GM12878 (cell line): ENCODE results near the gene SMARCC2. TPM values are rescaled to one million over a fixed set of nuclear protein-coding genes. Genes with fewer than 3 reads are reported as not detected.

Experiments used
- ATAC-seq: fragments of 200-7000 bp; cut with Tn5 transposase; 3 replicates; pipeline ENCODE4 v1.9.1; 2020; ENCODE audit warnings: mild to moderate bottlenecking, moderate library complexity
- BruUV-seq: library from RNA; stranded (reverse); fragments of 400-500 nt; replicated peaks from 2 replicates; lab custom pipeline; 2021; lab: Mats Ljungman, UMichigan
- CTCF ChIA-PET: fragments of 300-600 bp; sonication (Branson Sonifier 250); formaldehyde crosslinking; extraction: SDS; loops from one replicate; lab custom pipeline; 2021; ENCODE audit warnings: inconsistent platforms; lab: Yijun Ruan, JAX
- POLR2A ChIA-PET: fragments of 350-600 bp; formaldehyde crosslinking; extraction: SDS; loops from one replicate; lab custom pipeline; 2021; ENCODE audit warnings: inconsistent platforms; lab: Charles Lee
- RAD21 ChIA-PET: fragments of 300-600 bp; sonication (Branson Sonifier 250); formaldehyde crosslinking; loops from one replicate; lab custom pipeline; 2023; ENCODE audit warnings: antibody characterized with exemption; ENCODE audit not compliant: unreplicated experiment; lab: Charles Lee
- SMC1A ChIA-PET: fragments of 300-600 bp; sonication (Branson Sonifier 250); formaldehyde crosslinking; loops from one replicate; lab custom pipeline; 2023; ENCODE audit not compliant: unreplicated experiment, uncharacterized antibody; lab: Charles Lee
- DNase-seq: peaks from one replicate; pipeline ENCODE4 v3.0.0-alpha.2; 2011; ENCODE audit warnings: low read depth, low spot score
- FAIRE-seq: peaks from 3 replicates; lab custom pipeline; 2011; peaks lifted over from hg19 to GRCh38; lab: Jason Lieb, UNC
- H2AFZ ChIP-seq: 2 replicates; pipeline ENCODE4 v1.6.0; 2011; ENCODE audit warnings: low read depth, low read length, control low read depth; ENCODE audit not compliant: control insufficient read depth
- H3K27ac ChIP-seq: 2 replicates; pipeline ENCODE4 v1.5.1; 2011; ENCODE audit warnings: control low read depth; ENCODE audit not compliant: control insufficient read depth, insufficient read depth
- H3K27me3 ChIP-seq, 2 experiments: replicated peaks in 1 of 2; 2 replicates each; pipeline versions ENCODE4 v1.6.0 to v1.6.1; 2011; ENCODE audit warnings: low read length in 1 of 2; ENCODE audit not compliant: control insufficient read depth in 2 of 2, insufficient read depth in 2 of 2
- H3K36me3 ChIP-seq, 2 experiments: 2 replicates each; pipeline ENCODE4 v1.5.1; 2011; ENCODE audit warnings: low read length in 1 of 2; ENCODE audit not compliant: control insufficient read depth in 2 of 2, insufficient read depth in 2 of 2
- H3K4me1 ChIP-seq: 2 replicates; pipeline ENCODE4 v1.6.1; 2011; ENCODE audit warnings: mild to moderate bottlenecking, low read length, moderate library complexity, mixed read lengths; ENCODE audit not compliant: control insufficient read depth, insufficient read depth
- H3K4me2 ChIP-seq: 2 replicates; pipeline ENCODE4 v1.6.0; 2011; ENCODE audit warnings: control low read depth; ENCODE audit not compliant: control insufficient read depth, insufficient read depth
- H3K4me3 ChIP-seq: fragments of 200-600 bp; sonication (generic); 2 replicates; pipeline ENCODE4 v1.5.1; 2016
- H3K79me2 ChIP-seq: 2 replicates; pipeline ENCODE4 v1.6.0; 2011; ENCODE audit warnings: low read length; ENCODE audit not compliant: control insufficient read depth, insufficient read depth
- H3K9ac ChIP-seq: 2 replicates; pipeline ENCODE4 v1.8.0; 2011; ENCODE audit warnings: low read length, control low read depth, mixed read lengths; ENCODE audit not compliant: control insufficient read depth, insufficient read depth
- H3K9me3 ChIP-seq: replicated peaks from 3 replicates; pipeline ENCODE4 v1.5.1; 2011; ENCODE audit warnings: mild to moderate bottlenecking, low read length; ENCODE audit not compliant: control insufficient read depth, insufficient read depth
- H4K20me1 ChIP-seq: 2 replicates; pipeline ENCODE4 v1.6.0; 2011; ENCODE audit not compliant: control insufficient read depth, insufficient read depth
- CBX3 ChIP-seq: fragments of 200-600 bp; sonication (generic); IDR thresholded peaks from 2 replicates; pipeline ENCODE4 v1.6.1; 2016; ENCODE audit warnings: low read depth, borderline replicate concordance
- CHD1 ChIP-seq: IDR thresholded peaks from 2 replicates; pipeline ENCODE4 v1.6.1; 2012; ENCODE audit warnings: low read depth, low read length, improper control_type of control experiment
- CHD2 ChIP-seq: IDR thresholded peaks from 2 replicates; pipeline ENCODE4 v1.6.1; 2011; ENCODE audit warnings: low read depth, low read length, improper control_type of control experiment, borderline replicate concordance
- NFIC ChIP-seq: IDR thresholded peaks from 2 replicates; pipeline ENCODE4 v1.6.1; 2012; ENCODE audit warnings: low read depth, mild to moderate bottlenecking, inconsistent platforms, low read length, moderate library complexity
- NFYA ChIP-seq: IDR thresholded peaks from 2 replicates; pipeline ENCODE4 v1.6.1; 2011; ENCODE audit warnings: low read depth, mild to moderate bottlenecking, low read length, improper control_type of control experiment, borderline replicate concordance
- POLR2AphosphoS5 ChIP-seq: IDR thresholded peaks from 2 replicates; pipeline ENCODE4 v1.6.1; 2011; ENCODE audit warnings: mild to moderate bottlenecking, low read length, inconsistent platforms
- ZBTB4 ChIP-seq: fragments of 450-650 bp; formaldehyde crosslinking; IDR thresholded peaks from 2 replicates; pipeline ENCODE4 v1.4.0; 2022; ENCODE audit warnings: mild to moderate bottlenecking, moderate library complexity
- WGBS: methylation state at CpG from one replicate; pipeline ENCODE4 v1.1.6; 2016; ENCODE audit warnings: low lambda C conversion rate; ENCODE audit not compliant: insufficient replicate concordance, insufficient coverage; ENCODE audit errors: missing lambda C conversion rate; 5-methylcytosine and 5-hydroxymethylcytosine counted together
- in situ Hi-C: fragments of 300-500 bp; cut with MboI; formaldehyde crosslinking; loops from 9 replicates; pipeline ENCODE4 v1.14.3; 2018; ENCODE audit warnings: mixed read lengths
- intact Hi-C: fragments of 100-400 bp; cut with micrococcal nuclease; formaldehyde crosslinking; loops from one replicate; pipeline ENCODE4 v1.14.2; 2022; ENCODE audit not compliant: unreplicated experiment
- polyA plus RNA-seq, 11 experiments: library from polyadenylated mRNA; depleted of rRNA in 4 of 11; unstranded in 6 of 11; stranded (reverse) in 5 of 11; fragments of >200 nt; fragmentation: Nextera tagmentation in 4 of 11; fragmentation: Illumina TruSeq in 1 of 11; extraction: Ambion mirVana in 4 of 11; extraction: Trizol in 1 of 11; gene quantifications; 1 replicate in 1 of 11; 2 replicates in 10 of 11; pipeline versions ENCODE4 v1.2.1 to v1.2.3, GENCODE V29; 2011 to 2016; ENCODE audit warnings: inconsistent platforms in 2 of 11, missing spikeins in 2 of 11, low read depth in 1 of 11
- total RNA-seq, 4 experiments: library from RNA; depleted of rRNA in 3 of 4; stranded (reverse); fragments of >200 nt in 3 of 4; fragmentation: Illumina TruSeq in 1 of 4; extraction: Trizol in 1 of 4; gene quantifications; 2 replicates each; pipeline versions ENCODE4 v1.2.1 to v1.2.3, GENCODE V29; 2013 to 2021

The SMARCC2 gene
- total and polyA plus RNA-seq, 10 of the 15 experiments (the other 5 are each of a cell fraction or from before 2014, with no cell fraction given) = 13.6 to 71.2 (median 42.3) TPM

GRCh38 chr12:56154818-56155217 lies 34.5 kb downstream of the SMARCC2 start:
- no TSS peak for BruUV-seq
- no peaks in the 10 kb centered on the region for H3K9me3 ChIP-seq
- H4K20me1 ChIP-seq = no peaks in the 10 kb centered on the region
- POLR2A ChIA-PET = interaction anchor here (0.8 to 2.2 kb wide), 5 partner anchors 11 to 66 kb away, joined by 3 to 10 read pairs (median 5); partner anchors contain the start of genes ESYT1, RNF41 and SMARCC2
- no peak overlapping the region for H3K9ac ChIP-seq
- SMC1A ChIA-PET = interaction anchor here (1.0 kb wide), 1 partner anchor 8 kb away, joined by 3 read pairs; no protein-coding TSS in a partner anchor
- no peak overlapping the region for H3K4me3 ChIP-seq
- DNase-seq = no peak
- no peak for TF ChIP-seq ZBTB4 (CRISPR knock-in tag)
- TF ChIP-seq NFIC = no peak
- no peak for TF ChIP-seq POLR2AphosphoS5
- TF ChIP-seq CBX3 = no peak
- no peak for TF ChIP-seq CHD2
- TF ChIP-seq NFYA = no peak
- no peak for TF ChIP-seq CHD1
- CTCF ChIA-PET = interaction anchor here (0.6 to 3.6 kb wide), 4 partner anchors 27 to 1580 kb away, joined by 3 to 11 read pairs (median 6); partner anchors contain the start of genes ESYT1 and ZC3H10
- no peak for FAIRE-seq
- RAD21 ChIA-PET = no interaction called here
- H3K4me1 ChIP-seq = peaks cover 19% of the 10 kb centered on the region
- H3K27ac ChIP-seq = no peak overlapping the region
- intact Hi-C loops (loop anchor here (5.0 kb wide), 1 partner anchor 38 kb away; the partner anchor contains the start of genes RPL41 and ZC3H10), in situ Hi-C loops (no loop called here)
- H2AFZ ChIP-seq = no peak overlapping the region
- no peak for ATAC-seq
- peaks cover 41% of the 10 kb centered on the region for H3K79me2 ChIP-seq
- WGBS = 81% methylated on average over 5 of the region's 5 CpGs
- H3K36me3 ChIP-seq = peaks cover 1 to 6% of the 10 kb centered on the region in 2 experiments; a peak in 3 of 4 replicates
- no peak overlapping the region for H3K4me2 ChIP-seq
- no peaks in the 10 kb centered on the region for H3K27me3 ChIP-seq
